RKO (cell line): ENCODE data around the gene NDUFA12.

Experiments
- DNase-seq: peaks from one replicate; pipeline ENCODE4 v3.0.0-alpha.2; 2016; ENCODE audit warnings: low spot score

NDUFA12 gene

GRCh38 chr12:94980577-94980976 is 22.9 kb downstream of the NDUFA12 start:
- DNase-seq: peak; percentile 23

GRCh38 chr12:94979941-94980340 is 23.6 kb downstream of the NDUFA12 start:
- no peak for DNase-seq

DNA sequence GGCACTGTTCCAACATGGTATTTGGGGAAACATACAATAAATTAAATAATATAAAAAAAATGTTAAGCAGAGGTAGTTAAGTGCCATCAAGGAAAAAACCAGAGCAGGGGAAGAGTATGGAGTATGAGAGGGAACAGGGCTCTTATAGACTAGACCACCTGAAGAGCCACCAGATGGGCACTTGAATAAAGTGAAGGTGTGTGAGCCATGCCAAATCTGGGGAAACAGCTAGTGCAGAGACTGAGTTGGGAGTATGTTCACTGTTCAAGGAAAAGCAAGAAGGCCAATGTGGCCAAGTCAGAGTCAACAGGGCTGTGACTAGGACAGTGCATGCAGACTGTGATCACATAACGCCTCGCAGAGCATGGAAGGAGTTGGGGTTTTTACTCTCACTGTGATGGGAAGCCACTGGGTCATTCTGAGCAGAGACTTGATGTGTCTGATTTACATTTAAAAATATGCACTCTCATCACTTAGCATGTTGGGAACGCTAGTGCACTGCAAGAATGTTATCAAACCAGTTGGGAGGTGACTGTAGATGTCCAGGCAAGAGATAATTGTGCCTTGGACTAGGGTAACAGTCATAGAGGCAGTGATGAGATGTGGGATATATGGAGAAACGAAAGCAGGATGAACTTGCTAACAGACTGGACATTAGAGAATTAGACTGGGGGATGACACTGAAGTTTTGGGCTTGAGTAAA is 25.6 kb downstream of the NDUFA12 start:
- DNase-seq: no peak

DNA sequence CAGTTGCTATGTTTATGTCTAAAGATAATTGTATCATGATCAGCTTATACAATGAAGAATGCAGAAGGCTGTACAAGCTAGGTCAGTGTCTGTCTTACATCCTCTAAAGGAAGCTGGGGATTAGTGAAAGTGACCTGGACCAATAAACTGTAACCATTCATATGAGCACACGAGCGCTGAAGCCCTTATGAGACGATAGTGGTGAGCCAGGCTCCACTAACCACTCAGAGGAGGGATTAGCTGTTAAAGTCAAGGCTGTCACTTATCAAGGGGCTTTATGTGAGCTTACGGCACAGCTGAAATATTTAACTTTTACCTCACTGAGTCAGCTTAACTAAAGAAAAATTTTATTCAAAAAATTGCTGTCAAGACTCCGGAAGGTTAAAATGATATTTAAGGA is 30.3 kb downstream of the NDUFA12 start:
- DNase-seq: peak; percentile 24

DNA sequence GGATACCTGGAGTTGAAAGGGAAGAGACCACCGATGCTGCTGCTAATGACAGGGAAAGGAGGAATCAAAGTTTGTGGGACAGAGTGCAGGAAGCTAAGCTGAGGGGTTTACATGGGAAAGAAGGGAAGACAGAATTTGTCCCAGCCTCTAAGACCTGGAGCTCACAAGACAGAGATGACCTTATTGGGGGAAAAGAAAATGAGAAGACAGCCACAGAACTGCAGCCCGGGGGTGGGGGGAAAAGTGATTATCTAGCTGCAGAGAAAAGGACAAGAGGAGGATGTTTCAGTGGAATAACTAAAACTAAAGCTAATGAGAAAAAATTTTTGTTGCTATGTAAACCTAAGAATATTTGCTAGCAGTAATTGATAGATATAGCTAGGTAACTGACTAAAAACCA is 30.7 kb downstream of the NDUFA12 start:
- no peak for DNase-seq

DNA sequence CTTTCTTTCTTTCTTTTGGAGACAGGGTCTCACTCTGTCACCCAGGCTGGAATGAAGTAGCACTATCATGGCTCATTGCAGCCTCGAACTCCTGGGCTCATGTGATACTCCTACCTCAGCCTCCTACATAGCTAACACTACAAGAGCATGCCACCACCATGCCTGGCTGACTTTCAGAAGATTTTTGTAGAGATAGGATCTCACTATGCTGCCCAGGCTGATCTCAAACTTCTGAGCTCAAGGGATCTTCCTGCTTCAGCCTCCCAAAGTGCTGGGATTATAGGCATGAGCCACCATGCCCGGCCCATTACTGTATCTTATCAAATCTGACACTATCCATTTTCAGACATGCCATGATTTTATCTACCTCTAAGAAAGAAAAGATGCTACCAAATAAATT is 31.6 kb downstream of the NDUFA12 start:
- no peak for DNase-seq

GRCh38 chr12:94970560-94970959 is 32.9 kb downstream of the NDUFA12 start:
- no peak for DNase-seq

- no peak for DNase-seq
Measured at GRCh38 chr12:94969424-94969823, 34.1 kb downstream of the NDUFA12 start.

DNA sequence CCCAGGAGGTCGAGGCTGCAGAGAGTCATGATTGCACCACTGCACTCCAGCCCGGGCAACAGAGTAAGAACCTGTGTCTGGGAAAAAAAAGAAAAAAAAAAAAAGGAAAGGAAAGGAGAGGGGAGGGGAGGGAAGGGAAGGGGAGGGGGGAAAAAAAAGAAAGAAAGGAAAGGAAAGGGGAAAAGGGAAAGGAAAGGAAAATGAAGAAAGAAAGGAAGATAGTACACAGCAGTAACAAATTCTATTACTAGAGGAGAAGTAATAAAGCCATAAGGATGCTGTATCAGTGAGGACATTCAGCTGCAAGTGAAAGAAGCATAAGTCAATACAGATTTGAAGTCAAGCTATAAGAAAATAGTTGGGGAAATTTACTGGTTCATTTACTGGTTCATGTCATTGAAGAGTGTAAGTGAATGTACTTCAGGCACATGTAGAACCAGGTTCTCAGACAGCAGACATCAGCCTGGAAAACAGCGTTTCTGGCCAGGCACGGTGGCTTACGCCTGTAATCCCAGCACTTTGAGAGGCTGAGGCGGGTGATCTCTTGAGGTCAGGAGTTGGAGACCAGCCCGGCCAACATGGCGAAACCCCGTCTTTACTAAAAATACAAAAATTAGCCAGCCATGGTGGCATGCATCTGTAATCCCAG is 37.4 kb downstream of the NDUFA12 start:
- no peak for DNase-seq

DNA sequence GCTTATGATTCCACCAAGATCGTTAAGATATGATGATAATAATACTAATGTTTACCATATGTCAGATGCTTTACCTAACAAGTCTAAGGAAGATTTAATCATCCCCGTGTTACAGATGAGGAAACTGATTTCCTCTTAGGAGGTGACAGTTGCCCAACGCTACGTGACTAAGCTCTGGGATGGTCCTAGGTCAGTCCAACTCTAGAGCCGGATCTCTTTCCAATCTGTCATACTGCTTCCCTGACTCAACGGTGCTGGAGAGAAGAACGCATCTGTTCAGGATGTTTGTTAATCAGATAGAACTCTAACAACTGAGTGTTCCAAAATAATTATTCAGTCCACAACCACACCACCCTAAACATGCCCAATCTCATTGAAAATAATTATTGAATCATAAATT is 39.8 kb downstream of the NDUFA12 start:
- no peak for DNase-seq

- DNase-seq: no peak
Measured at GRCh38 chr12:94962670-94963069, 40.8 kb downstream of the NDUFA12 start.

DNA sequence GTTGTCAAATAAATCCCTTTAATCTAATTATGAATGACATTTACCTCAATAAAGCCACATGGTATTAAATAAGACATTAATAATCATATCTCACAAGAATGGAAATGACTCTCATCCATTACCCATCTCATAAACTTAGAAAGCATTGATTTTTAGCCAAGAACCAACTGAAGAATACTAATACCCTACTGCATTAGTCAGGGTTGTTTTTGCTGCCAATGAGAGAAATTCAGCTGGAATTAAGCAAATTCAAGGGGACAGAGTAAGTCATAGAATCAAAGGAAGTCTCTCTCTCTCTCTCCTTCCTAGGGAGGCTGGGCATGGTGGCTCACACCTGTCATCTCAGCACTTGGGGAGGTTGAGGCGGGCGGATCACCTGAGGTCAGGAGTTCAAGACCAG is 41.6 kb downstream of the NDUFA12 start:
- DNase-seq: no peak

- no peak for DNase-seq
Measured at GRCh38 chr12:94961256-94961824, 42.2 kb downstream of the NDUFA12 start.

DNA sequence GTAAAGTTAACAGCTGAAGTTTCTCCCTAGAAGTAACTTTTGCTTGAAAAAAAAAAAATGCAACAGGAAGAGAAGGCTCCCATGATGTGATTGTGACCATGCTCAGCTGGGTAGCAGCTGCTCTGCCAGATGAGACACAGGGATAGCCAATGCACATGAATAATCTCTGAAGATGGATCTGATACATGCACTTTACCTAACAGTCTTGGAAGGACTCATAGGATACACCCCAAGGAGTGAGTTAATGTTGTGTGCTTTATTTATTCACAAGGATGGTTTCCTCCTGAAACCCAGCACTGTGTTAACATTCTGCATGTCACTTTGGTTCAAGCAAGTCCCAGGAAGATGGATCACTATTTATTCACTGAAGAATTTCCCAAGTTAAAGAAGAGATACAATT is 46.5 kb downstream of the NDUFA12 start:
- no peak for DNase-seq

- DNase-seq: no peak
Measured at GRCh38 chr12:94954948-94955592, 48.4 kb downstream of the NDUFA12 start.

- DNase-seq: peak; percentile 38
Measured at GRCh38 chr12:94954029-94954685, 49.3 kb downstream of the NDUFA12 start.

- DNase-seq: no peak
Measured at GRCh38 chr12:94952325-94952724, 51.2 kb downstream of the NDUFA12 start.

- DNase-seq: no peak
Measured at GRCh38 chr12:94951071-94951934, 52.2 kb downstream of the NDUFA12 start.

- DNase-seq: no peak
Measured at GRCh38 chr12:94948232-94948810, 55.2 kb downstream of the NDUFA12 start.

GRCh38 chr12:94942663-94943062 is 60.8 kb downstream of the NDUFA12 start:
- no peak for DNase-seq

DNA sequence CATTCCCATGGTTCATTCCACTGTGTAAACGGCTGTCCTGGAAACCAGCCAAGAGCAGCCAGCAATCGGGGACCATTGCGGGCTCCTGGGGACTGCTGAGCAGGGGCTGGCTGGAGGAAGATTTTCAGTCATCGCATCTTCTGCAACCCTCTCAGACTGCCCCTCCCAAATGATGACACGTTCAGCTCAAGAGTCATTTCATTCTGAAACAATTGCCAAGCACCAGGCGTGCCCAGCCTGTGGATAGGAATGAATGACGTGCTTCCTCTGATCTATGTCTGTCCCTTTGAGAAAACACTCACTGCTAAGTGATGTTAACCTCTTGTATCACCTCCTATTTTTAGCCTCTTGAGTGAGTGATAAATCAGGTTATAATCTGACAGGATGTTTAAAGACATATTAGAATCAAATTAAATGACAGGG is 62.0 kb downstream of the NDUFA12 start:
- peak; percentile 74 for DNase-seq
